Endothelial cell of umbilical vein (primary cell): ENCODE results near the gene SNRNP200. TPM values are rescaled to one million over a fixed set of nuclear protein-coding genes. Genes with fewer than 3 reads are reported as not detected.

Experiments used
- BruUV-seq: library from RNA; stranded (reverse); fragments of 400-500 nt; replicated peaks from 2 replicates; lab custom pipeline; 2021; lab: Mats Ljungman, UMichigan
- CTCF ChIA-PET: fragments of 300-600, 350-600 bp; sonication (Branson Sonifier 250); formaldehyde crosslinking; loops from one replicate; lab custom pipeline; 2021; ENCODE audit warnings: antibody characterized with exemption, inconsistent platforms; lab: Charles Lee
- POLR2A ChIA-PET: fragments of 300-600, 350-600 bp; sonication (Branson Sonifier 250); formaldehyde crosslinking; loops from one replicate; lab custom pipeline; 2021; ENCODE audit warnings: antibody characterized with exemption, inconsistent platforms; lab: Charles Lee
- DNase-seq: peaks from one replicate; pipeline ENCODE4 v3.0.0-alpha.2; 2011; ENCODE audit warnings: low read depth, low spot score
- FAIRE-seq: peaks from 2 replicates; lab custom pipeline; 2011; peaks lifted over from hg19 to GRCh38; lab: Jason Lieb, UNC
- H2AFZ ChIP-seq: 2 replicates; pipeline ENCODE4 v1.6.0; 2012; ENCODE audit warnings: low read depth, low read length, control low read depth, inconsistent platforms
- H3K27ac ChIP-seq: 2 replicates; pipeline ENCODE4 v1.5.1; 2011; ENCODE audit warnings: low read depth, mild to moderate bottlenecking, control low read depth, low read length, moderate library complexity; ENCODE audit not compliant: insufficient read depth
- H3K27me3 ChIP-seq, 2 experiments: 2 replicates each; pipeline versions ENCODE4 v1.6.0 to v1.6.1; 2011; ENCODE audit warnings: low read length in 2 of 2, mixed read lengths in 1 of 2; ENCODE audit not compliant: control insufficient read depth in 2 of 2, insufficient read depth in 2 of 2
- H3K36me3 ChIP-seq, 2 experiments: 2 replicates in 1 of 2; 3 replicates in 1 of 2; pipeline ENCODE4 v1.5.1; 2011; ENCODE audit warnings: low read length in 2 of 2, mild to moderate bottlenecking in 1 of 2, moderate library complexity in 1 of 2; ENCODE audit not compliant: control insufficient read depth in 2 of 2, insufficient read depth in 2 of 2; ENCODE audit errors: extremely low read depth in 1 of 2
- H3K4me1 ChIP-seq: 3 replicates; pipeline ENCODE4 v1.5.1; 2011; ENCODE audit warnings: mild to moderate bottlenecking, low read length; ENCODE audit not compliant: control insufficient read depth, insufficient read depth; ENCODE audit errors: extremely low read depth
- H3K4me2 ChIP-seq: 2 replicates; pipeline ENCODE4 v1.6.1; 2011; ENCODE audit warnings: low read length, control low read depth, mixed read lengths; ENCODE audit not compliant: insufficient read depth
- H3K4me3 ChIP-seq, 3 experiments: fragments of 200-600 bp in 1 of 3; sonication (generic), shearing (Covaris generic) in 1 of 3; replicated peaks in 1 of 3; 2 replicates each; pipeline ENCODE4 v1.5.1; 2011 to 2016; ENCODE audit warnings: control low read depth in 3 of 3, low read length in 3 of 3, mild to moderate bottlenecking in 2 of 3, inconsistent platforms in 1 of 3, low read depth in 1 of 3, moderate library complexity in 1 of 3; ENCODE audit not compliant: insufficient read depth in 1 of 3
- H3K79me2 ChIP-seq: 2 replicates; pipeline ENCODE4 v1.6.0; 2012; ENCODE audit warnings: low read length, inconsistent platforms; ENCODE audit not compliant: control insufficient read depth, insufficient read depth
- H3K9ac ChIP-seq: replicated peaks from 2 replicates; pipeline ENCODE3; 2011; ENCODE audit warnings: low read length, control low read depth; ENCODE audit not compliant: insufficient read depth; ENCODE audit errors: extremely low read depth
- H3K9me1 ChIP-seq: replicated peaks from 3 replicates; pipeline ENCODE4 v1.6.0; 2011; ENCODE audit warnings: mild to moderate bottlenecking, low read length; ENCODE audit not compliant: control insufficient read depth, insufficient read depth; ENCODE audit errors: extremely low read depth
- H3K9me3 ChIP-seq: replicated peaks from 2 replicates; pipeline ENCODE4 v1.5.1; 2012; ENCODE audit warnings: low read length, inconsistent platforms; ENCODE audit not compliant: control insufficient read depth, insufficient read depth
- H4K20me1 ChIP-seq: replicated peaks from 2 replicates; pipeline ENCODE3; 2011; ENCODE audit warnings: mild to moderate bottlenecking, low read length; ENCODE audit not compliant: control insufficient read depth, insufficient read depth; ENCODE audit errors: extremely low read depth
- EZH2 ChIP-seq: IDR thresholded peaks from 2 replicates; pipeline ENCODE4 v1.6.1; 2012; ENCODE audit warnings: borderline replicate concordance, low read depth, mild to moderate bottlenecking, moderate library complexity, low read length, inconsistent platforms; ENCODE audit not compliant: severe bottlenecking
- FOS ChIP-seq: IDR thresholded peaks from 2 replicates; pipeline ENCODE4 v1.6.1; 2011; ENCODE audit warnings: mild to moderate bottlenecking, low read length, moderate library complexity, borderline replicate concordance; ENCODE audit not compliant: insufficient read depth
- GATA2 ChIP-seq: IDR thresholded peaks from 2 replicates; pipeline ENCODE4 v1.7.0; 2011; ENCODE audit warnings: low read depth, mild to moderate bottlenecking, moderate library complexity, mixed read lengths, low read length; ENCODE audit not compliant: insufficient read length, insufficient read depth
- JUN ChIP-seq: IDR thresholded peaks from 2 replicates; pipeline ENCODE4 v1.6.1; 2011; ENCODE audit warnings: borderline replicate concordance, low read depth; ENCODE audit not compliant: insufficient read length, insufficient read depth
- MAX ChIP-seq: IDR thresholded peaks from 2 replicates; pipeline ENCODE4 v1.6.1; 2011; ENCODE audit not compliant: insufficient read depth, insufficient read length
- MYC ChIP-seq: IDR thresholded peaks from one replicate; pipeline ENCODE4 v1.6.1; 2011; ENCODE audit warnings: mild to moderate bottlenecking, low read depth, low read length
- POLR2A ChIP-seq: IDR thresholded peaks from 2 replicates; pipeline ENCODE4 v1.6.1; 2012; ENCODE audit warnings: low read depth, mild to moderate bottlenecking, control low read depth, low read length
- POLR2AphosphoS5 ChIP-seq: IDR thresholded peaks from 2 replicates; pipeline ENCODE4 v1.6.1; 2012; ENCODE audit warnings: low read depth, mild to moderate bottlenecking, control low read depth, low read length, moderate library complexity; ENCODE audit not compliant: insufficient read depth
- dilution Hi-C: fragments of 300-500 bp; cut with MboI; formaldehyde crosslinking; loops from one replicate; pipeline ENCODE4 v1.15.0; 2019; ENCODE audit warnings: low sequenced_read_pairs; ENCODE audit not compliant: extremely low pct_ligation_motif_present
- intact Hi-C: fragments of 100-400 bp; cut with micrococcal nuclease; formaldehyde crosslinking; loops from one replicate; pipeline ENCODE4 v1.10.0; 2022
- polyA plus RNA-seq, 4 experiments: library from polyadenylated mRNA; depleted of rRNA in 3 of 4; stranded (reverse) in 3 of 4; unstranded in 1 of 4; fragments of >200 nt; gene quantifications; 2 replicates each; pipeline versions ENCODE4 v1.2.1 to v1.2.3, GENCODE V29; 2011 to 2012; ENCODE audit warnings: missing spikeins in 1 of 4
- total RNA-seq: library from RNA; stranded (reverse); gene quantifications from 2 replicates; pipeline ENCODE4 v1.2.3, GENCODE V29; 2021
- TF ChIP-seq, protein P1 (sequence below), 2 donors: IDR thresholded peaks; 1 replicate in 1 of 2; 2 replicates in 1 of 2; pipeline ENCODE4 v1.5.1; 2011; ENCODE audit warnings: low read length in 2 of 2, mild to moderate bottlenecking in 2 of 2, moderate library complexity in 2 of 2, control low read depth in 1 of 2, inconsistent platforms in 1 of 2, low read depth in 1 of 2; ENCODE audit not compliant: insufficient read depth in 1 of 2; ENCODE audit errors: extremely low read depth in 1 of 2

Gene SNRNP200
- total and polyA plus RNA-seq, 2 donors (not counting 3 experiments of a cell fraction or from before 2014, with no cell fraction given), result 124 to 155 TPM

GRCh38 chr2:96330407-96330806 lies 25.1 kb upstream of the SNRNP200 start:
- dilution Hi-C loops, result no loop called here
- Histone ChIP-seq H4K20me1 (no peaks in the 10 kb centered on the region), H3K9me1 (no peaks in the 10 kb centered on the region), H3K9me3 (no peaks in the 10 kb centered on the region), H3K27me3 (no peaks in the 10 kb centered on the region), H3K36me3 (no peaks in the 10 kb centered on the region), H3K4me3 (no peak overlapping the region), H3K4me2 (no peak overlapping the region), H3K9ac (no peak overlapping the region), H3K79me2 (peaks cover 2% of the 10 kb centered on the region), H3K27ac (no peak overlapping the region), H3K4me1 (peaks cover 10% of the 10 kb centered on the region), H2AFZ (no peak overlapping the region)
- BruUV-seq, result no TSS peak
- FAIRE-seq (no peak), DNase-seq (no peak)
- ChIA-PET POLR2A (no interaction called here), CTCF (no interaction called here)
- intact Hi-C loops, result no loop called here
- no peak for TF ChIP-seq GATA2
- no peak for TF ChIP-seq POLR2AphosphoS5
- TF ChIP-seq, protein P1, sequence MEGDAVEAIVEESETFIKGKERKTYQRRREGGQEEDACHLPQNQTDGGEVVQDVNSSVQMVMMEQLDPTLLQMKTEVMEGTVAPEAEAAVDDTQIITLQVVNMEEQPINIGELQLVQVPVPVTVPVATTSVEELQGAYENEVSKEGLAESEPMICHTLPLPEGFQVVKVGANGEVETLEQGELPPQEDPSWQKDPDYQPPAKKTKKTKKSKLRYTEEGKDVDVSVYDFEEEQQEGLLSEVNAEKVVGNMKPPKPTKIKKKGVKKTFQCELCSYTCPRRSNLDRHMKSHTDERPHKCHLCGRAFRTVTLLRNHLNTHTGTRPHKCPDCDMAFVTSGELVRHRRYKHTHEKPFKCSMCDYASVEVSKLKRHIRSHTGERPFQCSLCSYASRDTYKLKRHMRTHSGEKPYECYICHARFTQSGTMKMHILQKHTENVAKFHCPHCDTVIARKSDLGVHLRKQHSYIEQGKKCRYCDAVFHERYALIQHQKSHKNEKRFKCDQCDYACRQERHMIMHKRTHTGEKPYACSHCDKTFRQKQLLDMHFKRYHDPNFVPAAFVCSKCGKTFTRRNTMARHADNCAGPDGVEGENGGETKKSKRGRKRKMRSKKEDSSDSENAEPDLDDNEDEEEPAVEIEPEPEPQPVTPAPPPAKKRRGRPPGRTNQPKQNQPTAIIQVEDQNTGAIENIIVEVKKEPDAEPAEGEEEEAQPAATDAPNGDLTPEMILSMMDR (IDR thresholded peaks at IDR 0.05; ENCODE audit: extremely low read depth in 1 of 2, insufficient read depth in 1 of 2, low read depth in 1 of 2, low read length in 2 of 2), result no peak
- no peak for TF ChIP-seq MYC
- no peak for TF ChIP-seq FOS
- TF ChIP-seq JUN, result no peak
- TF ChIP-seq EZH2, result no peak
- TF ChIP-seq MAX, result no peak
- TF ChIP-seq POLR2A, result no peak
